Stimulated activated CD8-positive, alpha-beta memory T cell treated with anti-CD3 and anti-CD28 coated beads, Interleukin-15, amount 100 ng/mL, for 48 hours (primary cell): ENCODE results near the gene GPR137B.
A peak's percentile ranks its signal among the peaks of the same experiment; 100 is the strongest.

Experiments used
- DNase-seq, 2 donors: peaks; one replicate each; pipeline ENCODE4 v3.0.0-alpha.2; 2020; ENCODE audit warnings: low read depth in 2 of 2

GPR137B gene

GRCh38 chr1:236114076-236114747 lies 28.1 kb upstream of the GPR137B start:
- DNase-seq, result no peak

- no peak for DNase-seq
Measured at GRCh38 chr1:236117710-236118109, 24.6 kb upstream of the GPR137B start.

- no peak for DNase-seq
Measured at GRCh38 chr1:236119943-236120484, 22.3 kb upstream of the GPR137B start.

DNA sequence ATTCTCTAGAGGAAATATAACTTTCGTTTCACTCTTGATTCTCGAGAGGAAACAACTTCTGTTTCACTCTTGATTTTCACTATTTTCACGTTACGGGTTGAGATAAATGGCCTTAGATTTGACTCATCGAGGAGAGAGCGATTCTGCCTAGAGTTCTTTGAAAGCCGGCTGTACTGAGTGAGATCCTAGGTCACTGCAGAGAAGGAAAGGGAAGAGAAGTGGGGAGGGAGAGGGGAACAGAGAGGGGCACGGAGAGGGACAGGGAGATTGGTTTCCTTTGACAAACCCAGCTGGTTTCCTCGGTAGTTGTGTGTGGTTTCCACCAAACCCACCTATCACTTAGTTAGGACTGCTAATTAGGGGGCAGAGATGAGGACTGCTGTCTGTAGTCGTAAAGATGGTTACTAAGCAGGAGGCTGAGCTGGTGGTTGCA lies 21.6 kb upstream of the GPR137B start:
- no peak for DNase-seq

- peak in 1 of 2 donors; percentile 35 for DNase-seq
Measured at GRCh38 chr1:236122176-236122575, 20.2 kb upstream of the GPR137B start.

GRCh38 chr1:236123563-236123962 lies 18.8 kb upstream of the GPR137B start:
- no peak for DNase-seq

GRCh38 chr1:236124965-236125364 lies 17.4 kb upstream of the GPR137B start:
- DNase-seq, result no peak

GRCh38 chr1:236127045-236127444 lies 15.3 kb upstream of the GPR137B start:
- DNase-seq, result no peak

GRCh38 chr1:236128646-236129178 lies 13.6 kb upstream of the GPR137B start:
- no peak for DNase-seq

GRCh38 chr1:236129306-236129705 lies 13.0 kb upstream of the GPR137B start:
- no peak for DNase-seq

DNA sequence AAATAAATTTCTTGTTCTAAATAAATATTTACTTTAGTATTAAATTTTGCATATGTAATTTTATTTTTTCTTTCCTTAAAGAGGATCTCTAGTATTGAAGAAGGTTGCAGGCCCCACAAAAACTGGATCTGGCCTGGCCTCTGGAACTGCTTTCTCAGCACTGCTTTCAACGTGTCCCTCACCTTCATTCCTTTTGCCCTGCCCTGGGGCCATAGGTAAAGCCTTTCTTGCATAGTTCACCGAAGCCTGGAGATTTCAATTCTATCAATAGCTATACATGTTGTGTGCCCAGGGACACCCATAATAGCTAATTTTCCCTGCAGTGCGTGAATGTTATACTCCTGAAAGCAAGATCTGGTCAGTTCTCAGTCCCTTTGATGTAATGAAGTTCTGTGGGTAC lies 12.0 kb upstream of the GPR137B start:
- DNase-seq, result no peak

- DNase-seq, result no peak
Measured at GRCh38 chr1:236131916-236132315, 10.4 kb upstream of the GPR137B start.

GRCh38 chr1:236132420-236133046 lies 9.8 kb upstream of the GPR137B start:
- DNase-seq, result no peak

GRCh38 chr1:236133339-236133738 lies 9.0 kb upstream of the GPR137B start:
- no peak for DNase-seq

DNA sequence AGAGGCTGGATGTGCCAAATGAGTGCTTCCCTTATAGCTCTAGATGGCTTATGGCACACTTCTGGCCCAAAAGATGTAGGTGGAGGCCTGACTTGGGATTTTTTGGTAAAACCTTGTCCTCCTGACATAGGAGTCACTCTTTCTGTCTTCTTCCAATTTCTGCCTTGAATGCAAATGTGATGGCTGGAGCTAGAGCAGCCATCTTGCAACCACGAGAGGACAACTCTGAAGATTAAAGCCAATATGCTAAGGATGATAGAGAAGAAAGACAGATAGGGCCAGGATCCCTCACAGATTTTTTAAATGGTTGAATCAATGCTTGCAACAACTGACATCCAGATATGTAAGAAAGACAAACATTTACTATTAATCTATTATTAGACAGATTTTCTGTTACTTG lies 8.5 kb upstream of the GPR137B start:
- no peak for DNase-seq

DNA sequence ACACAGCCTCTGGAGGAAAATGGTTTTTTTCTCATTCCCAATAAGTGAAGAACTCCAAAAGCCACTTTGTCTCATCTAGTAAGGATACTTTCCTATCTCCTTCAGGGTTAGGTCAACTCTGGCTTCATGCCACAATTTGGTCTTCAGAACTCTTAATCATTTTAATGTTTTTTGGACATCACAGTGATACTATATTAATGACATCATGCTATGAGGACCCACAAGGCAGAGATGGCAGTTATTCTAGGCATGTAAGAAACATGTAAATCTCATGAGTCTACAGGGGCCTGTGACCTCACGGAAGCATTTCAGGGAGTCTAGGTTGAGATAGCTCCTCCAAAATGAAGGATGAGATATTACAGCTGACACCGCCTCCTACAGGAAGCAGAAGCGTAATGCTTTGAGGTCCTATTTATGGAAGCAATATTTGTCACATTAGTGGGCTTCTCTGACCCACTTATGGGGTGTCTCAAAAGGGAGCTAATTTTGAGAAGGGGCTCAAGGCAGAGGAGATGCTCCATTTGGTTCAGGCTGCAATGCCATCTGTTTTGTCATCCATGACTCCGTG lies 5.0 kb upstream of the GPR137B start:
- DNase-seq, result no peak

DNA sequence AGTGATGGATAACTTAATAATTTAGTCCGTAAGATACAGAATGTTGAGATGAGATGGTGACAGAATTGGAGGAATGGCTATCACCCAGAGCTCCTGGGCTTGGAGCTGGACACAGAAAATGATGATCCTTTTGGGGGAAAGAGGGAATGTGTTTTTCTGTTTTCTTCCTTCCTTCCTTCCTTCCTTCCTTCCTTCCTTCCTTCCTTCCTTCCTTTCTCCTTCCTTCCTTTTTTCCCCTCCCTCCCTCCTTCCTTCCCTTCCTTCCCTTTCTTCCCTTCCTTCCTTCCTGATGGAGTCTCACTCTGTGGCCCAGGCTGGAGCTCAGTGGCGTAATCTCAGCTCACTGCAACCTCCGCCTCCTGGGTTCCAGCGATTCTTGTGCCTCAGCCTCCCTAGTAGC lies 2.8 kb upstream of the GPR137B start:
- no peak for DNase-seq

GRCh38 chr1:236140705-236141446 lies 1.5 kb upstream of the GPR137B start:
- DNase-seq, result no peak

GRCh38 chr1:236141447-236142252 lies 689 bp upstream of the GPR137B start:
- no peak for DNase-seq

- DNase-seq, result peak in 1 of 2 donors; percentile 36
Measured at GRCh38 chr1:236143104-236143948, 987 bp downstream of the GPR137B start.
